RKO (cell line): Measurements from ENCODE around the gene PPP1R13B.
A peak's percentile ranks its signal among the peaks of the same experiment; 100 is the strongest.

Experiments
- DNase-seq: peaks from one replicate; pipeline ENCODE4 v3.0.0-alpha.2; 2016; ENCODE audit warnings: low spot score

The PPP1R13B gene

DNA sequence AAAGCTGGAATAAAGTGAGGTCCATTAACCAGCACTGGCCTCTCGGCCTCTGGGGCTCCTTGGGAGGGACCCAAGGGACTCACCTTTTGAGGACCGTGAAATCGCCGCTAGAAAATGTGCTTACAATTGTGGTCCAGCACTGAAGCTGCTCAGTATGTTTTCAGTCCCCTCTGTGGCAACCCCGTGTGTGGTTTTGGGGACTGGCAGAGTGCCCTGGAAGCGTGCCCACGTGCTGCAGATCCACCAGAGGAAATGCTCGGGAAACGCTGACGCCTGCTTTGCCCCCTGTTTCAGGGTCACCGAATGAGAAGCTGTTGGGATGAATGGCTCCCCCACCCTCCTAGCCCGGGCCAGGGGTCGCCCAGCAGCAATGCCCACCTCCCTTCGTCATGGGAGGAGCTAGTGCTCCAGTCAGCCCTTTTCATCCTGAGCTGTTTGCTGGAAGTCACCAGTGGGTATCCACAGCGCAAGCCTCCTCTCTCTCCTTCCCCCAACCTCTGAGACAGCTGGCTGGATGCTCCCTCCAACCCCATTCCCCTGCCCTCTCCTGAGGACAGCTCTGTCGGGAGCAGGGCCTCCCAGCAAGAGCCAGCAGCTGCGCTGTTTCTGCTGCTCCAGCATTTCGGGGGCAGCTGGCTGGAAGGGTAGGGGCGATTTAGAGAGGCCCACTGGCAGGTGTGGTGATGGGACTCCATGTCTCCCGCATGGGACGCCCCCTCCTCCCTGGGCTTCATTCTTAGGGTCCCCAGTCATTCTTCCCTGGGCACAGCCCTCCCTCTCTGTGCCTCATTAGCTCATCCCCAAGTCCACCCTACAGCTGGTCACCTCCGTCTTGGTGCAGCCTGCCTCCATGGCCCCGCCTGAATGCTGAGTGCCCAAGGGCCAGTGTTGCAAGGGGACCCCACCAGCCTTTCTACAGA is 33.2 kb upstream of the PPP1R13B start:
- DNase-seq, result no peak

DNA sequence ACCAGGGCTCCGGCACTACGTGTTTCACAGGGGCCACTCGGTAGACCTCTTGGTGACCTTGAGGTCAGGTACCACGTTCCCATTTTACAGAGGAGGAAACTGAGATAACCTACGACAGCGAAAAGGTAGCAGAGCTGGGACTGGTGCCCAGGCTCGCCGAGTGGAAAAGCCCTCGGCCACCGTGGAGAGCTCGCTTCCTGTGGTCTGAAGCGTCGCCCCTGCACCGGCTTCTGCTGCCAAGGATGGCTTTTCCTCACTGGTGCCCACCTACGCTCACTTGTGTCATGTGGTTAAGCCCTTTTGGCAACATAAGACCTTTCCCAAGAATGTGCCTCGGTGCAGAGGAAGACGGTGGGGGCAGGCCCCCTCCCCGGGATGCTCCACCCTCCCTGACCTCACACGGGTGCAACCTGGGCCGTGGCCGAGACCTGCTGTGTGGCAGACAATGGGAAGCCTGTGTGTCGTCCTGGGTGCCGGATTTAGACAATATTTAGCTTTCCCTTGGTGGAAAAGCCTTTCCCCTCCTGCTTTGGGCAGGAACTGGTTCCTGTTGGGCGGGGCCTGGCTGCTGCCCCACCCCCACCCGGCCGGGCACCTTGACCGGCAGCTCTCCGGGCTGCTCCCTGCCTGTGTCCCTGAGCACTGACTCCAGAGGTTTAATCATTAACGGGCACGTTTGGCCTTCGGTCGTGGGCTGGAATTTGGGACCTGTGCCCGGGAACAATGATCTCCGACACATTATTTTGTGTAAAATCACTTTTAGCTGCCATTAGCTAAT is 32.4 kb upstream of the PPP1R13B start:
- DNase-seq, result no peak

DNA sequence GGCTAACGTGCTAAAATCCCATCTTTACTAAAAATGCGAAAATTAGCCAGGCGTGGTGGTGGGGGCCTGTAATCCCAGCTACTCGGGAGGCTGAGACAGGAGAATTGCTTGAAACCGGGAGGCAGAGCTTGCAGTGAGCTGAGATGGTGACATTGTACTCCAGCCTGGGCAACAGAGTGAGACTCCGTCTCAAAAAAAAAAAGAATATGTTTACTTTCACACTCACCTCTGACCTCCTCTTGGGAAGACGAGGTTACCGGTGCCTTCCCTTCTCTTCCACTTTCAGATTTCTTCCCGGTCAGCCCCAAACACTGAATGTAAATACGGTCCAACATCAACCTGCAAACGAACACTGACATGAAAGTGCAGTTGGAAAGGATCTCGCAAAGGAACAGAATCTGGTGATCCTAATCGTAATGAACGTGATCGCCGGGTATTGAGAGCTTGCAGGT is 31.8 kb upstream of the PPP1R13B start:
- DNase-seq, result no peak

DNA sequence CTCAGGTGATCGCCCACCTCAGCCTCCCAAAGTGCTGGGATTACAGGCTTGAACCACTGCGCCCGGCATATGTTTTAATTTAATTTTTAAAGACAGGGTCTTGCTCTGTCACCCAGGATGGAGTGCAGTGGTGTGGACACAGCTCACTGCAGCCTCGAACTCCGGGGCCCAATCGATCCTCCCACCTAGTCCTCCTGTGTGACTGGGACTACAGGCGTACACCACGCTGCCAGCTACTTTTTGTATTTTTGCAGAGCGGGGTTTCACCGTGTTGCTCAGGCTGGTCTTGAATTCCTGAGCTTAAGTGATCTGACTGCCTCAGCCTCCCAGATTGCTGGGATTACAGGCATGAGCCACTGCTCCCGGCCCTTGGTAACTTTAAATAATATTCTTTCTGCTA is 30.8 kb upstream of the PPP1R13B start:
- DNase-seq, result no peak

DNA sequence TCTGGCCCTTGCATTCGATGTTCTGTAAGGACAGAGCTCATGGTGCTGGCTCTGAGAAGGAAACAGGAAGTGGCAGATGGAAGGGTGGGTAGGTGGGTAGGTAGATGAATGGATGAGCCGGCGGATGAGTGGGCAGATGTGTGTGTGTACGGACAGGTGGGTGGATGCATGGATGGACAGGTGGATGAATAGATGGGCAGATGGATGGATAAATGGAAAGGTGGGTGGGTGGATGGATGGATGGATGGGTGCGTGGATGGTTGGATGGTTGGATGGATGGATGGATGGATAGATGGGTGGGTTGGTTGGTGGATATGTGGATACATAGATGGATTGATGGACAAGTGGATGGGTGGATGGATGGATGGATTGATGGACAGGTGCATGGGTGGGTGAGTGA is 27.6 kb upstream of the PPP1R13B start:
- no peak for DNase-seq

DNA sequence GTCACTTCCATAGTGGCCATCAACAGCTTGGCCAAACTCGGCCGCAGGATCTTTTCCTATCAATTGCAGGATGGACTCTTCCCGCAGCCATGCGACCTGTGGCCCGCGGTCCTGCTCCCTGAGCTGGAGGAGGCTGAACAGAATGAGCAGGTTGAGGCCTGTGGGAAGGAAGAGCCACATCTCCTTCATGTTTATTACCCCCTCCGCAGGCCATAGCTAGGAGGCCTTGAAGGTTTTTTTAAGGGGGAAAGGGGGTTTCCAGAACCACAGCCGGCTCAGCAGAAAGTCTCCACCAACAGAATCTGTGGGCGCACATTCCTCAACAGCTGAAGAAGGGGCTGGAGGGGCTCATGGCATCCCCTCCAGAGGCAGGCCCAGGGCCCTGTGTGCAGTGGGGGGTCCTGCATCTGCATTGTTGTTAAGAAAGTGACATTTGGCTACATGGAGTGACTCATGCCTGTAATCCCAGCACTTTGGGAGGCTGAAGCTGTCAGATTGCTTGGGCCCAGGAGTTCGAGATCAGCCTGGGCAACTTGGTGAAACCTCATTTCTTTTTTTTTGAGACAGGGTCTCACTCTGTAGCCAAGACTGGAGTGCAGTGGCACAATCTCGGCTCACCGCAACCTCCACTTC is 25.2 kb upstream of the PPP1R13B start:
- DNase-seq, result no peak

DNA sequence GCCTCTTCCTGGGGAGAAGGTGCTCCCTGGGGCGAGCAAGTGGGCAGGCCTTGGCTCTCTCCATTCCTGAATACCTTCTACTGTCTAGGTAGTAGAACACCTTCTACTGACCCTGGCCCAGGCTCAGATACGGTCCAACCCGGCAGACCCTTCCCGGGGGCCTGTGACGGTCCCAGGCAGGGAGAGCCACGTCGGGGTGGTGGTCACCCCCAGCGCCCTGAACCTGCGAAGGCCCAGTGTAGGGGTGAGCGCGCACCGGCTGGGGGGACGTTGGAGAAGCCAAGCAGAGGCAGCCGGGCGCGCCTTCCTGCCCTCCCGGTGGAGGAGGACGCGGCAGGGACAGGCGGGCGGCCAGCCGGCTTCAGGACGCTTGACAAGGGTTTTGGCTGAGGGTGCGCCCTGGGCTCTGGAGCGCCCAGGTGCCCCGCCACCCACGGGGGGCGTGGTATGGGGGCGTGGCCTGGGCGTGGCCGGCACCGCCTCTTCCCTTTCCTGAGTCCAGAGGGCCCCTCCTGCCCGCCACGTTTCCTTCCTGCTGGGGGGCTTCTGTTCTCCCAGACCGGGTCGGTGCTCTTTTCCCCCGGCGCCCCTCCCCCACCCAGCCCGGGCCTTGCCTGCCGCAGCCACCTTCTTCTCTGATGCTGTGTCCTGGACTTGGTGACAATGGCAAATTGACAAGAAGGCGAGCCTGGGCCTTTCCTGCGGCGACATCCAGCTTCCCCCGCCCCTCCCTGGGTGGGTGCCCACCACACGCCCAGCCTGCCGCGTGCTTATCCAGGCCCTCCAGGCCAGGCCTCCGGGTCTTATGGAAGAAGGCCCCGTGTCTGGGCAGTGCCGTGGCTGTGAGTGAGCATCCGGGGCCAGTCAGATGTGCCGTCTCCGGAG is 24.5 kb upstream of the PPP1R13B start:
- DNase-seq, result peak; percentile 22

DNA sequence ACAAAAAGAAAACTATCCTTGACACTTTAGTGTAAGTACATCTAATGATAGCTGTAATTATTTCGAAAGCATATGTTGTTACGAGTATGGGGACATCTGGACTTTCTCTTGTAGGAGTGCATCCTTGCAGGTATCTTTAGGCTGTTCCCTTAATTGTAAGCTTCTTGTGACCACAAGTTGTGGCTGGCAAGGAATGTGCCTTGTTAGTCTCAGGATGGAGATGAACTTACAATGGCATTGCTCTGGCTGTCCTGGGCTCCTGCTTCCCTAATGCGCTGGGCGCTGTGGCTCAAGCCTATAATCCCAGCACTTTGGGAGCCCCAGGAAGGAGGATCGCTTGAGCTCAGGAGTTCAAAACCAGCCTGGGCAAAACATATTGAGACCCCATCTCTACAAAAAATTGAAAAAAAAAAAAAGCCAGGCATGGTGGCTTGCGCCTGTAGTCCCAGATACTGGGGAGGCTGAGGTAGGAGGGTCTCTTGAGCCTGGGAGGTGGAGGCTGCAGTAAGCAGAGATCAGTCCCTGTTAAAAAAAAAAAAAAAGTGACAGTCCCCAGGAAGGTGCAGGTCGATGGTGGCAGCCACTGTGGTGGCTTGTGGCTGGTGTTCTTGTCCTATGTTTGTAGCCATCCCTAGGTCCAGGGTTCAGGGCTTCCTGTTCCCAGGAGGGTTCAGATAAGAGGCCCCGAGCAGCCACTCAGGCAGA is 23.7 kb upstream of the PPP1R13B start:
- DNase-seq, result no peak

DNA sequence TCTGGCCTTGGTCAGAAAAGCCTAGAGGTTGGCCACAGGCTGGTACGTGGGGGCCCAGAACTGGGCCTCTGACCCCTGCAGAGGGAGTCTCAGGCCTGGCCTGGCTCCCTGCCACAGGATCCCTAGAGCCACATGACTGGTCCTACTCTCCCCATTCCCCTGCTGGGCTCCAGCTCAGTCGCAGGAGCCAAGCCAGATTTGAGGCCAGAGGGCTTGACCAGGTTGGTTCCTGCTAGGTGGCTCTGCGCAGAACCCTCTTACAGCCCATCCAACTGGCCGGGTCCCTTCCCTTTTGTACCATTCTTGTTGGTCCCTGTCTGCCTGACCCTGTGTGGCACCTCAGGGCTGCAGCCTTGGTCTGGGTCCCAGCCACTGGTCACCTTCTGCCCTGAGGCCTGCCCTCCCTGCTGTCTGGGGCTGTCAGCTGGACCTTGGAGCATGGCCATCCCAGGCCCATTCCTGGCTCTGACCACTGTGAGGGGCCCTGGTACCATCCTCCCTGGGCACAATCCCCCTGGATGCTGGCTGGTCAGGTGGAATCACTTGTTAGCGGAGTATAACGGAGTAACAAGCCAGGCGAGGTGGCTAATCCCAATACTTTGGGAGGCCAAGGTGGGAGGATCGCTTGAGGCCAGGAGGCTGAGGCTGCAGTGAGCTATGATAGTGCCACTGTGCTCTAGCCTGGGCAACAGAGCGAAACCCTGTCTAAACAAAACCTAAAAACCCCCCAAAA is 22.9 kb upstream of the PPP1R13B start:
- DNase-seq, result no peak

DNA sequence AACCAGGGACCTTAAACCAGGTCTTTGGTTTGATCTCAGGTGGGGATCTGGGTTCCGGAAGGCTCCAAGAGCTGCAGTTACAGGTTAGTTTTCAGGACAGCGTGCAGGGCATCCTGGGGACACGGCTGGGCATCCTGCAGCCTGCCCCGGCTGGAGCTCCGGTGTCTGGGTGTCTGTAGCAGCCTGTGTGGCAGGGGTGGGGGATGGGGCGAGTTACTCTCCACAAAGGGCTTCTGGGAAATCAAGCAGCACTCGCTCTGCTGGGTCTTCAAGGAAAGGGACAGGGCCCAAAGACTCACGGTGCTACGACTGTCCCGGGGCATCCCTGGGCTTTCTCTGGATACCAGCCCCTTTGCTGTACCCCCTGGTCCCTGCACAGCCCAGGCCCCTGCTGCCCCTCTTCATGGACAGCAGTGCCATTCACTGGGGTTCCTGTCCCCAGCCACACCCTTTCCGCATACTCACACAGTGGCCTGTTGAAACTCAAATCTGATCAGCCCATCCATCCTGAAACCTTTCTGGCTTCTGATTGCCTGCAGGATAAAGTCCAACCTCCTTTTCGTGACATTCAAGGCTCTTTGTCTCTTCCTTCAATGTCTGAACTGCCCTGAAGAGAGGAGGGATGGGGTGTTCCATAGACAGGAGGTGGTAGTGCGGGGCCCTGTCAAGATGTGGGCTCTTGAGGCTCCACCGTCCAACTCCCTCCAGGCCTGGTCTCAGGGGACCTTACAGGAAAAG is 22.2 kb upstream of the PPP1R13B start:
- DNase-seq, result no peak

DNA sequence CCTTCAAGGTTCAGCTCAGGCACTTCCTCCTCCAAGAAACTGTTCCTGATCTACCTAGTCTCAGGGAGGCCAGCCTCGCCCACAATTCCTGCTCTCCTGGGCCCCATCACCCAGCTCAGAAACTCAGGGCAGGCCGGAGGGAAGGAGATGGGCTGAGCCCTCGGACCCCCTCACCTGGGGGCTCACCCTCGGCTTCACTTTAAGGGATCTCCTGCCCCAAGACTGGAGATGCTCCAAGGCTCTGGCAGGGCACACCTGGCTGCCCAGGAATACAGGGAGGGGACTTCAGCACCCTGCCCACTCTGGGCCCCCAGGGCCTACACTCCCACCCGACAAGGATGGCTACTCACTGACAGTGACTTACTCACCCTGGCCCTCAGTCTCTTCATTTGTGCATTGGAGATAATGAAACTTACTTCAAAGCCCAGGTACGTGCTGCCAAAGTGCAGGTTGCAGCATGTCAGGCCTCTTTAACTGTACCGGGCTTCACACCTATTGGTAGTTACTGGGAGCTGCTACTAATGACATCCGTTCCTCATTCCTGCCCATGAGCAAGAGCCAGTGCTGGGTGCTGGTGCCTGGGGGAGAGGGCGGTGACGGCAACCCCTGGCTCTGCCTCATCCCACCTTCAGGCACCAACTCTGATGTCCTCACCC is 21.0 kb upstream of the PPP1R13B start:
- no peak for DNase-seq

DNA sequence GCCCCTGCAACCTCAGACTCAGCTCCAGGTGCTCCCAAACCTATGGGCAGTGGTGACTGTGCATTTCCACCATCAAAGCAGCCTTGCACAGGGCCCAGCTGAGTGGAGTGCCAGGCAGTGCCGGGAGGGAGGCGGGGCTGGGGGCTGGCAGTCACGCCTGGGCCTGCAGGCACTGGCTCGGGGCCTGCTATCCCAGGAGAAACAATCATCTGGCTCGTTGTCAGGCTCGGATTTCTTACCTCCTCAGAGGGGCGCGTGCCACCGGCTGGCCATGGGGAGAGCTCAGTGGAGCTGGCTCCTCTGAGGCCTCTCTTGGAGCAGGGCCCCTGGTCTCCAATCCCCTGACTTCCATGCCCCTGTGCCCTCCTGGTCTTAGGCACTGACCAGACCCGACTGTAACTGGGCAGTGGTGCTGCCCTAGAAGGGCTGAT is 20.2 kb upstream of the PPP1R13B start:
- DNase-seq, result no peak

DNA sequence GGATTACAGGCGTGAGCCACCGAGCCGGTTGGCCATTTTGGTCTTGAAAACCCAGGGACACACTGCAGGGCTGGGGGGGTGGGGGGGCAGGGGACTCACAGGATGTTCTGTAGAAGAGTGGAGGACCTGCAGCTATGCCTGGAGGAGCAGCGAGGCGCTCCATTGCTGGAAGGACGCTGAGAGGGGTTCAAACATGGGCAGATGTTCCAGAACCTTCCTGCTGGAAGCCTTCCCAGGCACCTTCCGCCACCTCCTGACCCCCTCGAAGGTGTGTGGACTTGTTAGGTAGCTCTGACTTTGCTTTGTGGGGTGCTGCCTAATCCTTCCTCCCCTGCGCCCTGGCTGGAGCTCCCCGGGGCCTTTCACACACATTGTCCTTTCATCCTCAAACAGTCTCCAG is 19.6 kb upstream of the PPP1R13B start:
- DNase-seq, result no peak

DNA sequence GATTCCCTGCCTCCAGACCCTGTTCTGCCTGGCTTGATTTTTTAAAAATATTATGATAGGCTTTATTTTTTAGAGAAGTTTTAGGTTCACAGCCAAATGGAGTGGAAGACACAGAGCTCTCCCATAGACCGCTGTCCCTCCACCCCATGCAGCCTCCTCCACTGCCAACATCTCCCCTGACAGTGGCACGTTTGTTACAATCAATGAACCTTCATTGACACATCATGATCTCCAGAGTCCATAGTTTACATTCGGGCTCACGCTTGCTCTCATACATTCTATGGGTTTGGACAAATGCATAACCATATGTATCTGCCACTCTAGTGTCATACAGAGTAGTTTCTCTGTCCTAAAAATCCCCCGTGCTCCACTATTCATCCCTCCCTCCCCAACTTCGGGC is 15.9 kb upstream of the PPP1R13B start:
- no peak for DNase-seq

DNA sequence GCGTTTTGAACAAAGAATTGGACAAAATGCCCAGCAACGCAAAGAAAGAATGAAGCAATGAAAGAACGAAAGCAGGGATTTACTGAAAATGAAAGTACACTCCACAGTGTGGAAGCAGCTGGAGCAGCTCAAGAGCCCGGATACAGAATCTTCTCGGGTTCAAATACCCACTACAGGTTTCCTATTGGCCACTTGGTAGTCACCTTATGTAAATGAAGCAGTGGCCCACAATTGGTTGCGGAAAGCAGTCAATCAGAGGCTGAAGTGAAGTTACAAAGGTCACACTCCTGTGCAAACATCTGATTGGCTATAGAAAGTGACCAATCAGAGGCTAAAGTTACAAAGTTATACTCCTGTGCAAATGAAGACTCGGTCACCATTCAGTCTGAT is 15.0 kb upstream of the PPP1R13B start:
- DNase-seq, result no peak

DNA sequence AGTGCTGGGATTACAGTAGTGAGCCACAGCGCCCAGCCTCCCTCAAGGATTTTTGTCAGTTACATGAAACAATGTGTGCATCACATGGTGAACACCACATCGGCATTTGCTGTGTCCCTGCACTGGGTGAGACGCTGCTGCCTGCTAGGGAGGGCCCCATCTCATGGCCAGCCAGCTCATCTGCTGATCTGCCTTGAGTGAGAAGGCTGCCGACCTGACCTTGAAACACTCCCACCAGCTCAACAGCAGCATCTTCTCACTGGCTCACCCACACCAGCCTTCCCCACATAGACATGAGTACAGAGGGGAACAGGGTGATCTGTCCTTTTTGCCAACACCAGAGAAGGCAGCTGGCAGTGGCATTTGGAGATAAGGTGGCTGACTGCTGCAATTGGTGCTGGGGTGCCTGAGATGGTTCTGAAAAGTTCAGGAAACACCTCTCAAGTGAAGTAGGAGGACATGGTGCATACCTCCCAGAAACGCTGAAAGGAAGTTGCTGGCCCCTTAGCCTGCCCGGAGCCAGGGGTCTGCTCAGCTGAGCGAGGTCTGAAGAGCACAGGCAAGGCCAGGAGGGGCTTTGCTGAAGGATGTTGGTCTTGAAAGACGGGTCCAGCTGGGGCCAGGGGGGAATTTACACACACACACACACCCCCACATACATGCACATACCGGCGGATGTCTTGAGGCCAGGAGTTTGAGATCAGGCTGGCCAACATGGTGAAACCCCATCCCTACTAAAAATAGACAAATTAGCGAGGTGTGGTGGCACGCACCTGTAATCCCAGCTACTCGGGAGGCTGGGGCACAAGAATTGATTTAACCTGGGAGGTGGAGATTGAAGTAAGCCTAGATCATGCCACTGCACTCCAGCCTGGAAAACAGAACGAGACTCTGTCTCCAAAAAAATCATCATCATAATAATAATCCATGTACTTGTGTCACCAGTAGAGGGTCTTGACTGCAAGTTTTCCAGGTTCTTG is 14.3 kb upstream of the PPP1R13B start:
- no peak for DNase-seq

DNA sequence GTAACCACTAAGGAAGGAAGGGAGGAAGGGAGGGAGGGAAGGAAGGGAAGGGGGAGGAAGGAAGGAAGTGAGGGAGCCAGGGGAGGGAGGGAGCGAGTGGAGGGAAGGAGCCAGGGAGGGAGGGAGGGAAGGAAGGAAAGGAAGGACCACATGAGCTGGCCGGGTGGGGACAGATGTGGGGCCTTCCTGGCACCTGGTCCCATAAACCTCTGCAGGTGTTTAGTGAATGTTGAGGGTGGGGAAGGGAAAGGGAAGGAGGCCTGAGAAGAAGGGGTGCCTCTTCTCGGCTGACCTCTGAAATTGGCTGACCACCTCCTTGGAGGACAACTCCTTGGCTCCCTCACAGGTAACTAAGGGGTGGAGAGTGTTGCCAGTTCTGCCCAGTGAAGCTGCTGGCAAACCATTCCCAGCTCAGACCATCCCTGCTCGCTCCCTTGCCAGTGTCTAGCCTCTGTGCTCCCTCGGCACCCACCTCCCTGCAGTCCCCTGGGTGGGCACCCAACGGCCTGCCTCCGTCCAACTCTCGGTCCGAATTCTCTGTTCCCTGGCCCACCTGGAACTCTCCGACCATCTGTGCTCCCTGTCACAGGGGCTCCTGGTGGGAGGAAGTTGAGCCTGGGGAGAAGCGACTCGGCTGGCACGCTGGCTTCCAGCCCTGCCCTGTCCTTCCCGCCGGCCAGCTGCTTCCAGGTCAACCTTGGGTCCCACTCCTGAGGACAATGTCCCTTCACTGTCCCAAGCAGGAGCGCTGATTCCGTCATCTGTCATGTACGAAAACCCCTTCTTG is 12.2 kb upstream of the PPP1R13B start:
- no peak for DNase-seq
